Naive thymus-derived CD4-positive, alpha-beta T cell (primary cell): Measurements from ENCODE around the gene UXT. TPM values are rescaled to one million over a fixed set of nuclear protein-coding genes. Genes with fewer than 3 reads are reported as not detected.

Experiments
- ATAC-seq: fragments of 150-1000 bp; cut with Tn5 transposase; 2 replicates; pipeline ENCODE4 v1.10.0; 2021; ENCODE audit warnings: mild to moderate bottlenecking, moderate library complexity
- CTCF ChIA-PET: fragments of 350-600 bp; sonication (Branson Sonifier 250); formaldehyde crosslinking; loops from one replicate; lab custom pipeline; 2021; ENCODE audit warnings: antibody characterized with exemption; lab: Charles Lee
- POLR2A ChIA-PET: fragments of 350-600 bp; sonication (Branson Sonifier 250); formaldehyde crosslinking; loops from one replicate; lab custom pipeline; 2021; ENCODE audit warnings: antibody characterized with exemption, inconsistent platforms; lab: Charles Lee
- DNase-seq, 9 donors: peaks; one replicate each; pipeline versions ENCODE4 v3.0.0 to v3.0.0-alpha.2; 2020 to 2022; ENCODE audit warnings: mixed read lengths in 1 of 9
- H3K27ac ChIP-seq: one replicate; pipeline ENCODE4 v1.7.0; 2013; ENCODE audit warnings: mild to moderate bottlenecking, low read depth, low read length, moderate library complexity
- H3K27me3 ChIP-seq, 2 donors: one replicate each; pipeline ENCODE4 v1.7.0; 2013; ENCODE audit warnings: low read length in 2 of 2, mild to moderate bottlenecking in 2 of 2, moderate library complexity in 2 of 2; ENCODE audit not compliant: control insufficient read depth in 2 of 2, insufficient read depth in 2 of 2
- H3K36me3 ChIP-seq, 3 experiments: 1 replicate in 2 of 3; 2 replicates in 1 of 3; pipeline ENCODE4 v1.7.0; 2013; ENCODE audit warnings: low read length in 3 of 3, mild to moderate bottlenecking in 3 of 3, moderate library complexity in 1 of 3; ENCODE audit not compliant: insufficient read depth in 3 of 3, control insufficient read depth in 2 of 3
- H3K4me1 ChIP-seq, 2 donors: one replicate each; pipeline ENCODE4 v1.7.0; 2013; ENCODE audit warnings: low read length in 2 of 2, mild to moderate bottlenecking in 2 of 2, moderate library complexity in 1 of 2; ENCODE audit not compliant: control insufficient read depth in 2 of 2, insufficient read depth in 2 of 2
- H3K4me3 ChIP-seq: 2 replicates; pipeline ENCODE4 v1.7.0; 2013; ENCODE audit warnings: mild to moderate bottlenecking, low read length
- H3K9me3 ChIP-seq, 3 experiments: 1 replicate in 2 of 3; 2 replicates in 1 of 3; pipeline ENCODE4 v1.7.0; 2013; ENCODE audit warnings: low read length in 3 of 3; ENCODE audit not compliant: control insufficient read depth in 2 of 3
- H3K27ac Mint-ChIP-seq, 9 donors: one replicate each; pipeline ENCODE4 v1.8.0; 2020 to 2022; ENCODE audit warnings: mixed read lengths in 9 of 9, mild to moderate bottlenecking in 8 of 9, moderate library complexity in 5 of 9, inconsistent platforms in 2 of 9
- H3K27me3 Mint-ChIP-seq, 5 donors: one replicate each; pipeline ENCODE4 v1.8.0; 2021 to 2022; ENCODE audit warnings: mixed read lengths in 5 of 5, mild to moderate bottlenecking in 1 of 5
- H3K36me3 Mint-ChIP-seq, 5 donors: one replicate each; pipeline ENCODE4 v1.8.0; 2020 to 2022; ENCODE audit warnings: mixed read lengths in 5 of 5, mild to moderate bottlenecking in 3 of 5, inconsistent platforms in 1 of 5
- H3K4me1 Mint-ChIP-seq, 7 donors: one replicate each; pipeline ENCODE4 v1.8.0; 2020 to 2022; ENCODE audit warnings: mixed read lengths in 7 of 7, mild to moderate bottlenecking in 3 of 7, inconsistent platforms in 1 of 7
- H3K4me3 Mint-ChIP-seq, 10 donors: one replicate each; pipeline ENCODE4 v1.8.0; 2020 to 2022; ENCODE audit warnings: mild to moderate bottlenecking in 10 of 10, mixed read lengths in 10 of 10, moderate library complexity in 6 of 10, inconsistent platforms in 2 of 10
- H3K9me3 Mint-ChIP-seq, 11 donors: one replicate each; pipeline ENCODE4 v1.8.0; 2020 to 2022; ENCODE audit warnings: mixed read lengths in 11 of 11, mild to moderate bottlenecking in 4 of 11, inconsistent platforms in 1 of 11, moderate library complexity in 1 of 11
- intact Hi-C, 2 donors: fragments of 100-400 bp; cut with micrococcal nuclease; formaldehyde crosslinking; loops; one replicate each; pipeline ENCODE4 v1.15.1; 2023
- polyA plus RNA-seq, 2 donors: library from polyadenylated mRNA; unstranded; fragments of 300-500 nt; fragmentation: Illumina TruSeq; gene quantifications; one replicate each; pipeline ENCODE4 v1.2.3, GENCODE V29; 2021
- total RNA-seq, 6 experiments: library from RNA in 5 of 6; stranded (reverse) in 5 of 6; gene quantifications; 1 replicate in 5 of 6; 2 replicates in 1 of 6; pipeline ENCODE4 v1.2.3 and lab custom pipeline; 2021 to 2026

UXT gene
- total and polyA plus RNA-seq, 7 experiments from 2014 or later, result 160 to 408 (median 223) TPM

DNA sequence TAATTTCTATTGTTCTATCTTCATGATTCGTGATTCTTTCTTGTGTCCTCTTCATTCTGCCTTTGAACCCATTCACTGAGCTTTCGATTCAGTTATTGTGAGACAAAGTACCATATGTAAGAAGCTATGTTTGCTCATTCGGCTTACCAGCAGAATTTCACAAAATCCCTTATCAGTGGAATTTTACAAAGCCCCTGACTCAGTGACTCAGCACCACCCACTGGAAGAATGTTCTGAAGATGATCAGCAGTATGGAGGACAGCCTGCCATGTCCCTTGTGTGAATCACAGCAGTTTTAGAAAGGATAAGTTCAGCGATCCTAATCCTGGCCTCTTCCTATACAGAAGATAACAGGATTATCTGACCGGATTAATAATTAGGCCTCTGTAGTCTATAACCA, 5.8 kb upstream of the UXT start:
- no peak overlapping the region for H3K4me3 ChIP-seq
- ChIA-PET CTCF (no interaction called here), POLR2A (no interaction called here)
- ATAC-seq (no peak), DNase-seq (no peak)
- intact Hi-C loops, result no loop called here
- no peak overlapping the region for H3K27ac Mint-ChIP-seq
- H3K4me1 Mint-ChIP-seq, result peaks cover 0 to 11% (median 2%) of the 10 kb centered on the region in 7 donors
- no peak overlapping the region for H3K27ac ChIP-seq
- peaks cover 0 to 4% (median 0%) of the 10 kb centered on the region in 5 donors for H3K27me3 Mint-ChIP-seq
- peaks cover 0 to 2% (median 0%) of the 10 kb centered on the region in 5 donors for H3K36me3 Mint-ChIP-seq
- H3K36me3 ChIP-seq, result no peaks in the 10 kb centered on the region
- H3K4me3 Mint-ChIP-seq, result no peak overlapping the region
- no peaks in the 10 kb centered on the region for H3K27me3 ChIP-seq
- no peaks in the 10 kb centered on the region for H3K9me3 ChIP-seq
- no peaks in the 10 kb centered on the region for H3K4me1 ChIP-seq
- H3K9me3 Mint-ChIP-seq, result peaks cover 0 to 1% (median 0%) of the 10 kb centered on the region in 11 donors

DNA sequence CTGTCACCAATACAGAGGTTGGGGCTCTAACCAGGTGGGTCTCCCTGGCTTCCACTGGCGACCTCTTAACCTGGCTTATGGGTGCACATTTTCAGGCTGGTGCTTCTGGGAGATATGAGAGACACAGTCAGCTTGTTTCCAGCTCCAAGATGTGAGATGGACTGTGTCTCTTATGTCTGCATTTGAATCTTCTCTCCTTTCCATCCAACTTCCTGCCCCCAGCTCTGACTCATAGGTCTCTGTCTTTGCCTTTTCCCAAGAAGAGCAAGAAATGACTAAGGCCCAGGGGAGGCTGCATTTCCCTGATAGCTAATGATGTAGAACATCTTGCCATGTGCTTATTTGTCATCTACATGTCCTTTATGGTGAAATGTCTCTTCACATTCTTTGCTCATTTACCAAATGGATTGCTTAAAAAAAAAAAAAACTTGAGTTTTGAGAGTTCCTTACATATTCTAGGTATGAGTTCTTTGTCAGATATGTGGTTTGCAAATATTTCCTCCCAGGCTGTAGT, 3.2 kb upstream of the UXT start:
- DNase-seq (peak in 1 of 9 donors; percentile 37), ATAC-seq (no peak)
- H3K9me3 ChIP-seq, result no peaks in the 10 kb centered on the region
- H3K9me3 Mint-ChIP-seq, result peaks cover 0 to 8% (median 0%) of the 10 kb centered on the region in 11 donors
- peaks cover 0 to 6% (median 4%) of the 10 kb centered on the region in 3 experiments for H3K36me3 ChIP-seq
- peak overlapping the region in 1 of 9 donors; percentile 86 for H3K27ac Mint-ChIP-seq
- ChIA-PET POLR2A (no interaction called here), CTCF (interaction anchor here (0.6 to 0.7 kb wide), 2 partner anchors 15 to 28 kb away, joined by 3 read pairs; no protein-coding TSS in a partner anchor)
- H3K36me3 Mint-ChIP-seq, result peaks cover 0 to 6% (median 0%) of the 10 kb centered on the region in 5 donors
- intact Hi-C loops, result no loop called here
- peaks cover 4 to 8% of the 10 kb centered on the region in 2 donors for H3K4me1 ChIP-seq
- H3K27me3 ChIP-seq, result no peaks in the 10 kb centered on the region
- H3K27me3 Mint-ChIP-seq, result peaks cover 0 to 1% (median 0%) of the 10 kb centered on the region in 5 donors
- no peak overlapping the region for H3K4me3 ChIP-seq
- H3K4me1 Mint-ChIP-seq, result peaks cover 0 to 21% (median 12%) of the 10 kb centered on the region in 7 donors
- no peak overlapping the region for H3K27ac ChIP-seq
- H3K4me3 Mint-ChIP-seq, result peak overlapping the region in 1 of 10 donors; percentile 17

DNA sequence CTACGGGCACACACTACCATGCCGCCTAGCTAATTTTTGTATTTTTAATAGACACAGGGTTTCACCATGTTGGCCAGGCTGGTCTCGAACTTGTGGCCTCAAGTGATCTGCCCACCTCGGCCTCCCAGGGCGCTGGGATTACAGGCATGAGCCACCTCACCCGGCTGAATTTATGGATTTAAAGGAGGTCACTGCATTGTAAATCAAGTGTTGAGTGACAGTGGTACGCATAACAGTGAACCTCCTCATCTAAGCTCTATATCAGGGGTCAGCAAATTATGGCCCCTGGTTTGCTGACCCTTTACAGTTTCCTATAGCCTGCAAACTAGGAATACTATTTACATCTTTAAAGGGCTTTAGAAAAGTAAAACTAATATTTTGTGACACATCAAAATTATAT, 2.6 kb upstream of the UXT start:
- Histone ChIP-seq H3K27ac (no peak overlapping the region), H3K36me3 (peaks cover 0 to 12% (median 9%) of the 10 kb centered on the region in 3 experiments), H3K4me1 (peaks cover 4 to 8% of the 10 kb centered on the region in 2 donors), H3K9me3 (no peaks in the 10 kb centered on the region), H3K27me3 (no peaks in the 10 kb centered on the region), H3K4me3 (no peak overlapping the region)
- ChIA-PET CTCF (interaction anchor here (0.7 kb wide), 1 partner anchor 14 kb away, joined by 3 read pairs; no protein-coding TSS in a partner anchor), POLR2A (interaction anchor here (0.7 kb wide), 2 partner anchors 105 to 254 kb away, joined by 3 to 5 read pairs; no protein-coding TSS in a partner anchor)
- Mint-ChIP-seq H3K4me3 (no peak overlapping the region), H3K27ac (no peak overlapping the region), H3K27me3 (no peaks in the 10 kb centered on the region), H3K36me3 (peaks cover under 1 to 7% (median 1%) of the 10 kb centered on the region in 5 donors), H3K9me3 (peaks cover 0 to 8% (median 0%) of the 10 kb centered on the region in 11 donors), H3K4me1 (peaks cover 1 to 26% (median 18%) of the 10 kb centered on the region in 7 donors)
- ATAC-seq (no peak), DNase-seq (no peak)
- intact Hi-C loops, result no loop called here

DNA sequence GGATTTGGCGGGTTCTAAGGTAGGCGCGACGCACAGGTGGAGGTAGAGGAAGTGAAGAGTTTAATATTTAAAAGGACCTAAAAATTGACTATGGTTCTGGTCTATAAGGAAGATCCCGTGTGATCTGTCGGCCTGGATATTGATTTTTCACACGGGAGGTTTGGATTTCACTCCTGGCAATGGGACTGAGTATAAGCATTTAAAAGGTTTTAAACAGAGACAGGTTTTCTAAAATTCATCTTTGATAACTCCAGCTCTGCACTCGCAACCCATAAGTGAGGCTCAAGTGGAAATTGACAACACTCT, 394 bp upstream of the UXT start:
- peaks cover 0 to 8% (median 0%) of the 10 kb centered on the region in 11 donors for H3K9me3 Mint-ChIP-seq
- H3K4me3 ChIP-seq, result peak overlapping the region; percentile 86
- peaks cover 5 to 16% (median 10%) of the 10 kb centered on the region in 5 donors for H3K36me3 Mint-ChIP-seq
- no peaks in the 10 kb centered on the region for H3K9me3 ChIP-seq
- ATAC-seq (no peak), DNase-seq (no peak)
- peak overlapping the region; percentile 80 to 95 (median 92) for H3K4me3 Mint-ChIP-seq
- ChIA-PET CTCF (no interaction called here), POLR2A (interaction anchor here (1.2 kb wide), 1 partner anchor 9 kb away, joined by 5 read pairs; the partner anchor contains the start of gene ELK1)
- peaks cover 7 to 26% (median 9%) of the 10 kb centered on the region in 3 experiments for H3K36me3 ChIP-seq
- no peaks in the 10 kb centered on the region for H3K27me3 ChIP-seq
- intact Hi-C loops, result loop anchor here (1.0 to 10.0 kb wide), 16 partner anchors 77 to 1605 kb away; partner anchors contain the start of genes RBM10 (in 2 of the 2), CDK16 (in 1 of the 2), FOXP3 (in 1 of the 2) and NDUFB11 (in 1 of the 2)
- H3K4me1 Mint-ChIP-seq, result peaks cover 9 to 34% (median 21%) of the 10 kb centered on the region in 7 donors
- peak overlapping the region; percentile 99 for H3K27ac ChIP-seq
- H3K27ac Mint-ChIP-seq, result peak overlapping the region; percentile 94 to 99 (median 97)
- no peaks in the 10 kb centered on the region for H3K27me3 Mint-ChIP-seq
- H3K4me1 ChIP-seq, result peaks cover 4 to 8% of the 10 kb centered on the region in 2 donors

DNA sequence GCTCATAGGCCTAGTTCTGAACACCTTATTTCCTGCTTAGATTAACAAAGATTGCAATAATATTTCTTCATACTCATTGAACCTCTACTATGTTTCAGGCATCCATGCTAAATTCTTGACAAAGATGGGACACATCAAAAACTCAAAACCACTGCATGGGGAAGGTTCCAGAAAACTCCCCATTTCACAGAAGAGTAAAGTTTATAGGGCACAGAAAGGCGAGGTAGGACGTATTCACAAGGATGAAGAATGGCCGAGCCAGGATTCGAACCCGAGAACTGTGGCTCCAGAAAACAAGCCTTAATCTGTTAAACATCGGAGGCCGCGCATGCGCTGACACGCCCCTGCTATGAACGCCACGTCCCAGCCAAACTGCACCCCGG, 688 bp downstream of the UXT start:
- H3K4me3 Mint-ChIP-seq, result peak overlapping the region; percentile 80 to 95 (median 92)
- H3K9me3 Mint-ChIP-seq, result peaks cover 0 to 8% (median 0%) of the 10 kb centered on the region in 11 donors
- H3K27ac ChIP-seq, result peak overlapping the region; percentile 99
- peaks cover 9 to 34% (median 21%) of the 10 kb centered on the region in 7 donors for H3K4me1 Mint-ChIP-seq
- ATAC-seq, result no peak
- peaks cover 7 to 31% (median 9%) of the 10 kb centered on the region in 3 experiments for H3K36me3 ChIP-seq
- CTCF ChIA-PET, result no interaction called here
- no peaks in the 10 kb centered on the region for H3K27me3 Mint-ChIP-seq
- no peaks in the 10 kb centered on the region for H3K9me3 ChIP-seq
- peaks cover 5 to 21% (median 10%) of the 10 kb centered on the region in 5 donors for H3K36me3 Mint-ChIP-seq
- POLR2A ChIA-PET, result interaction anchor here (1.2 kb wide), 1 partner anchor 8 kb away, joined by 5 read pairs; the partner anchor contains the start of gene ELK1
- no peaks in the 10 kb centered on the region for H3K27me3 ChIP-seq
- H3K4me3 ChIP-seq, result peak overlapping the region; percentile 86
- DNase-seq, result no peak
- H3K4me1 ChIP-seq, result peaks cover 4 to 8% of the 10 kb centered on the region in 2 donors
- intact Hi-C loops, result loop anchor here (1.0 to 10.0 kb wide), 17 partner anchors 8 to 1607 kb away; partner anchors contain the start of genes ARAF (in 2 of the 2), ELK1 (in 2 of the 2), USP11 (in 2 of the 2) and CDK16 (in 1 of the 2)
- peak overlapping the region; percentile 94 to 99 (median 97) for H3K27ac Mint-ChIP-seq

DNA sequence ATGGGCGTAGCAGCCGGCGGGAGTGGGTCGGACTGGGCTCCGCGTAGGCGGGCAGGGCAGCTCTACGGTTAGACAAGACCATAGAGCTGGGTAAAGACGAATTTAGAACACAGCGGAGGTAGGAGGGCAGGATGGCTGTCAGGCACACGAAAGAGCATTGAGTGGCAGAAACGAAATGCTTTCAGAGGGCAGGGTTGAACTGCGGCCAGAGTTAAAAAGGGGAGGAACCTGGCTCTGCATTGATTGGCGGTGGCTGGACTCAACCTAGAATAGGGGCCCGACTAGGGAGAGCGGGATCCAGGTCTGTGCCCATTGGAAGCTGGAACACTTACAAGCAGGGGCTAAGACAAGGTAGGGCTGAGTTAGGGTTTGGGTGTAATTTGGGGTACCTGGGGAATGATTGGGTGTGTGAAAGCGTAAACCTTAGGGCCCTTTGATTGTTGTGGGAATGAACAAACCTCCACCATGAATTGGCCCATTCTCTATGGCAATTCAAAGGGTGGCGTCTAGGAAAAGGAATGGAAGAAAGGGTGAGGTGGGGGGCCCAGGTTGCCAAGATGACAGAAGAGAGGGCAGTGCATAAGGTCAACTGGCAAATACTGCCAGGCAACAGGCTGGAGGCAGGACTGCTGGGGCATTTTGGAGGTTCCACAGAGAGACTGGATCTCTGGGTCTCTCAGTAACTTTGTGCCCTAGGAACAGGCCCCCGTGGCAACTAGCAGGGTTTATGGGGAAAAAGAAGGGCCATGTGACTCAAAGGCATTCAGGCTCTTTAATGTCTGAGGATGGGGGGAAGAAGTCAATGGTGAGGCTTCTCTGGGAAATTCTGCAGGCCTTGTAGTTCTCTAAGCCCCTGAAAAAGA, 7.7 kb downstream of the UXT start:
- peak overlapping the region; percentile 89 to 97 (median 95) for H3K27ac Mint-ChIP-seq
- Histone ChIP-seq H3K27ac (peak overlapping the region; percentile 85), H3K4me3 (peak overlapping the region; percentile 70), H3K36me3 (peaks cover 0 to 18% (median 7%) of the 10 kb centered on the region in 3 experiments), H3K9me3 (no peaks in the 10 kb centered on the region), H3K27me3 (no peaks in the 10 kb centered on the region), H3K4me1 (peaks cover 12 to 16% of the 10 kb centered on the region in 2 donors)
- peaks cover 2 to 48% (median 10%) of the 10 kb centered on the region in 5 donors for H3K36me3 Mint-ChIP-seq
- intact Hi-C loops, result loop anchor here (2.0 to 10.0 kb wide), 11 partner anchors 22 to 1614 kb away; partner anchors contain the start of genes CFP (in 1 of the 2), FOXP3 (in 1 of the 2), PLP2 (in 1 of the 2) and PPP1R3F (in 1 of the 2)
- POLR2A ChIA-PET, result interaction anchor here (0.7 to 1.7 kb wide), 8 partner anchors 8 to 1060 kb away, joined by 3 to 11 read pairs (median 6); partner anchors contain the start of genes CFP, RBM10 and UXT
- H3K4me1 Mint-ChIP-seq, result peaks cover 38 to 51% (median 47%) of the 10 kb centered on the region in 7 donors
- no peaks in the 10 kb centered on the region for H3K9me3 Mint-ChIP-seq
- H3K27me3 Mint-ChIP-seq, result no peaks in the 10 kb centered on the region
- peak overlapping the region; percentile 87 to 96 (median 90) for H3K4me3 Mint-ChIP-seq
- ATAC-seq, result no peak
- DNase-seq, result no peak
- CTCF ChIA-PET, result no interaction called here
